Measurements from ENCODE around the gene PTPN12.
"Not testable (repeated sequence)": the region's sequence is repeated elsewhere in the genome, so short reads cannot be mapped to it uniquely, and the experiment has no call there.

PTPN12 gene

DNA sequence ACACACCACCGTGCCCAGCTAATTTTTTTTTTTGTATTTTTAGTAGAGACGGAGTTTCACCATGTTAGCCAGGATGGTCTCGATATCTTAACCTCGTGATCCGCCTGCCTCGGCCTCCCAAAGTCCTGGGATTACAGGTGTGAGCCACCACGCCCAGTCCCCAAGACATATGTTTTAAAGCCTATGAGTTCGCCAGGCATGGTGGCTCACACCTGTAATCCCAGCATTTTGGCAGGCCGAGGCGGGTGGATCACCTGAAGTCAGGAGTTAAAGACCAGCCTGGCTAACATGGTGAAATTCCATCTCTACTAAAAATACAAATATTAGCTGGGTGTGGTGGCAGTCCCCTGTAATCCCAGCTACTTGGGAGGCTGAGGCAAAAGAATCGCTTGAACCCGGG lies 115.7 kb downstream of the PTPN12 start:
- not testable (repeated sequence) for H3K27me3 Mint-ChIP-seq; H3K9me3 Mint-ChIP-seq; H3K27ac Mint-ChIP-seq; H3K4me3 Mint-ChIP-seq; DNase-seq; ATAC-seq (replicated peaks); H3K4me1 Mint-ChIP-seq
- H3K36me3 Mint-ChIP-seq = peaks cover 8 to 11% of the 10 kb centered on the region in 2 donors

GRCh38 chr7:77653572-77653971 lies 116.5 kb downstream of the PTPN12 start:
- DNase-seq = no peak
- Mint-ChIP-seq H3K4me1 (no peaks in the 10 kb centered on the region), H3K9me3 (no peaks in the 10 kb centered on the region), H3K27me3 (no peaks in the 10 kb centered on the region), H3K36me3 (peaks cover 8 to 10% of the 10 kb centered on the region in 2 donors), H3K4me3 (no peak overlapping the region), H3K27ac (peak overlapping the region; percentile 20)
- no peak for ATAC-seq (replicated peaks)

DNA sequence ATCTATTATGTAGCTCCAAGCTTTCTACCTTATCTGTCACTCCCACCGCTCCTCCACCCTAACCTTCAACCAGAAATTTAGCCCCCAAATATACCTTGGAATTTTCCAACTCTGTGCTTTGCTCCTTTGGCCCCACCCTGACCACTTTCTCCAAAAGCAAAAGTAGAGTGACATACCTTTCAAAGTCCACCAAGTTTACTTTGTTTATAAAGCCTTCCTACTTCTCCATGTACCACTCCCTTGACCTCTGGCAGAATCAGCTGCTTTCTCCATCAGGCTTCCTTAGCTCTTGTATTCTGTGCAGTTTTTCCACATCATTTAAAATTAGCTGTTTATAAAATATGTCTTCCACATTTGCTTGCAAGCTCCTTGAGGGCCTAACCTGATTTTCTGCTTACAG lies 118.3 kb downstream of the PTPN12 start:
- no peak for ATAC-seq (replicated peaks)
- H3K36me3 Mint-ChIP-seq = peaks cover 8 to 10% of the 10 kb centered on the region in 2 donors
- H3K4me1 Mint-ChIP-seq = no peaks in the 10 kb centered on the region
- no peak overlapping the region for H3K27ac Mint-ChIP-seq
- no peaks in the 10 kb centered on the region for H3K27me3 Mint-ChIP-seq
- H3K9me3 Mint-ChIP-seq = no peaks in the 10 kb centered on the region
- no peak overlapping the region for H3K4me3 Mint-ChIP-seq
- DNase-seq = no peak

DNA sequence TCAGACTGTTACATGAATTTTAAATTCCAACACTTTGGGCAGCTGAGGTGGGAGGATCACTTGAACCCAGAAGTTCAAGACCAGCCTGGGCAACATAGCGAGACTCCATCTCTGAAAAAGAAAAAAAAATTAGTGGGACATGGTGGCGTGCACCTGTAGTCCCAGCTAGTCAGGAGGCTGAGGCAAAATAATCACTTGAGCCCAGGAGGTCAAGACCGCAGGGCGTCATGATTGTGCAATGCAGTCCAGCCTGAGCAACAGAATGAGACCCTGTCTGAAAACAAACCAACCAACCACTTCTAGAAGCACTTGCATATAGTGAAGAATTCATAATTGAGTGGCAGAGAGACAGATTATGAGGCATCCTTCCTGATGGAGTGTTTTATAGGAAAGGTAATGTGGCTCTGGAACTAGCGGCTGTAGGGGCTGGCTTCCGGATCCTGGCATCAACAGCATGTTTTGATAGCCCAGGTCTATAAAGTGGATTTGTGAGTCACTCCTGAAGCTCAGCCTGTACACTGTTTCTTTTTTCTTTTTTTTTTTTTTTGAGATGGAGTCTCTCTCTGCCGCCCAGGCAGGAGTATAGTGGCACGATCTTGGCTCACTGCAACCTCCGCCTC lies 118.9 kb downstream of the PTPN12 start:
- ATAC-seq (replicated peaks) (no peak), DNase-seq (no peak)
- H3K4me3 Mint-ChIP-seq = no peak overlapping the region
- H3K27ac Mint-ChIP-seq = no peak overlapping the region
- H3K36me3 Mint-ChIP-seq = peaks cover 8 to 10% of the 10 kb centered on the region in 2 donors
- no peaks in the 10 kb centered on the region for H3K4me1 Mint-ChIP-seq
- H3K27me3 Mint-ChIP-seq = no peaks in the 10 kb centered on the region
- no peaks in the 10 kb centered on the region for H3K9me3 Mint-ChIP-seq

DNA sequence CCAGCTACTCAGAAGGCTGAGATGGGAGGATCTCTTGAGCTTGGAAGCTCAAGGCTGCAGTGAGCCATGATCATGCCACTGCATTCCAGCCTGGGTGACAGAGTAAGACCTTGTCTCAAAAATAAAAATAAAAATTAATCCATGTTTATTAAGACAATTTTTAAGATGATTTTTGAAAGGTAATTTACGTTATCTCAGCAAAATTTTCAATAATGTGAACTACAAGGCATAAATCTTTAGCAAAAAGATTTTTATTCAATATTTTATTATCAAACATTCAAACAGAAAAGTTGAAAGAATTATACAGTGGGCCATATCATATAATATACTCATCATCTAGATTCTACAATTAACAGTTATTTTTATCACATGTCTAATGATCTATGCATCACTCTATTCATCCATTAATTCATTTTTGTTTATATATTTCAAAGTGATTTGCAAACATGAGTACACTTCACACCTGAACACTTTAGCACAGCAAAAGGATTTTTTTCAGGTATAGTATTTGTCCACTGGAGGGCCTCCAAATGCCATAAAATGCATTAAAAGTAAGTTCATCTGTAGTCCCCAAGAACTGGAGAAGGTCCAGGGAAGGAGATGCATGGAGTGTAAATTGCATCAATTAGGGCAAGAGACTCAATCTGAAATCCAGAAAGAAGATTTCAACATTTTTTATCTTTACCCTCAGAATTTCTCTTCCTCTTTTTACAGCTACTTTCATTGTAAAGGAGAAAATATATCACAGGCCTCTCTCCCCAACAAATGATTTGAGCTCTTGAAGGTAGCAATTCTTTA lies 120.5 kb downstream of the PTPN12 start:
- H3K36me3 Mint-ChIP-seq = peaks cover 8 to 10% of the 10 kb centered on the region in 2 donors
- ATAC-seq (replicated peaks) (peak; percentile 50 to 70), DNase-seq (no peak)
- no peaks in the 10 kb centered on the region for H3K9me3 Mint-ChIP-seq
- no peaks in the 10 kb centered on the region for H3K4me1 Mint-ChIP-seq
- H3K4me3 Mint-ChIP-seq = no peak overlapping the region
- no peaks in the 10 kb centered on the region for H3K27me3 Mint-ChIP-seq
- H3K27ac Mint-ChIP-seq = no peak overlapping the region

GRCh38 chr7:77658928-77659327 lies 121.8 kb downstream of the PTPN12 start:
- Mint-ChIP-seq H3K27me3 (no peaks in the 10 kb centered on the region), H3K4me3 (no peak overlapping the region), H3K36me3 (peaks cover 8 to 10% of the 10 kb centered on the region in 2 donors), H3K9me3 (no peaks in the 10 kb centered on the region), H3K27ac (no peak overlapping the region), H3K4me1 (no peaks in the 10 kb centered on the region)
- ATAC-seq (replicated peaks) = no peak
- DNase-seq = no peak

GRCh38 chr7:77661816-77662215 lies 124.7 kb downstream of the PTPN12 start:
- Mint-ChIP-seq H3K27me3 (no peaks in the 10 kb centered on the region), H3K27ac (no peak overlapping the region), H3K4me1 (no peaks in the 10 kb centered on the region), H3K4me3 (no peak overlapping the region), H3K36me3 (peaks cover 0 to 2% of the 10 kb centered on the region in 2 donors), H3K9me3 (no peaks in the 10 kb centered on the region)
- ATAC-seq (replicated peaks) (no peak), DNase-seq (no peak)

- H3K27ac Mint-ChIP-seq = no peak overlapping the region
- no peaks in the 10 kb centered on the region for H3K4me1 Mint-ChIP-seq
Measured at GRCh38 chr7:77662869-77663268, 125.8 kb downstream of the PTPN12 start.

GRCh38 chr7:77664715-77665114 lies 127.6 kb downstream of the PTPN12 start:
- Mint-ChIP-seq H3K36me3 (peaks cover 0 to 3% of the 10 kb centered on the region in 2 donors), H3K4me1 (no peaks in the 10 kb centered on the region), H3K4me3 (no peak overlapping the region), H3K27me3 (no peaks in the 10 kb centered on the region), H3K9me3 (no peaks in the 10 kb centered on the region), H3K27ac (no peak overlapping the region)
- no peak for ATAC-seq (replicated peaks)
- no peak for DNase-seq

More at GRCh38 chr7:77662869-77663268, 125.8 kb downstream of the PTPN12 start:
- Mint-ChIP-seq H3K4me3 (no peak overlapping the region), H3K36me3 (peaks cover 1 to 2% of the 10 kb centered on the region in 2 donors), H3K27me3 (no peaks in the 10 kb centered on the region), H3K9me3 (no peaks in the 10 kb centered on the region)
- ATAC-seq (replicated peaks) (no peak), DNase-seq (no peak)

GRCh38 chr7:77665161-77665560 lies 128.1 kb downstream of the PTPN12 start:
- Mint-ChIP-seq H3K27ac (no peak overlapping the region), H3K36me3 (peaks cover 0 to 3% of the 10 kb centered on the region in 2 donors), H3K27me3 (no peaks in the 10 kb centered on the region), H3K4me1 (no peaks in the 10 kb centered on the region), H3K9me3 (no peaks in the 10 kb centered on the region), H3K4me3 (no peak overlapping the region)
- no peak for ATAC-seq (replicated peaks)
- DNase-seq = no peak

- ATAC-seq (replicated peaks) (no peak), DNase-seq (no peak)
- no peak overlapping the region for H3K27ac Mint-ChIP-seq
- no peaks in the 10 kb centered on the region for H3K9me3 Mint-ChIP-seq
- no peaks in the 10 kb centered on the region for H3K4me1 Mint-ChIP-seq
- H3K27me3 Mint-ChIP-seq = no peaks in the 10 kb centered on the region
- H3K36me3 Mint-ChIP-seq = peaks cover 0 to 3% of the 10 kb centered on the region in 2 donors
- no peak overlapping the region for H3K4me3 Mint-ChIP-seq
Measured at GRCh38 chr7:77667459-77668086, 130.5 kb downstream of the PTPN12 start.

DNA sequence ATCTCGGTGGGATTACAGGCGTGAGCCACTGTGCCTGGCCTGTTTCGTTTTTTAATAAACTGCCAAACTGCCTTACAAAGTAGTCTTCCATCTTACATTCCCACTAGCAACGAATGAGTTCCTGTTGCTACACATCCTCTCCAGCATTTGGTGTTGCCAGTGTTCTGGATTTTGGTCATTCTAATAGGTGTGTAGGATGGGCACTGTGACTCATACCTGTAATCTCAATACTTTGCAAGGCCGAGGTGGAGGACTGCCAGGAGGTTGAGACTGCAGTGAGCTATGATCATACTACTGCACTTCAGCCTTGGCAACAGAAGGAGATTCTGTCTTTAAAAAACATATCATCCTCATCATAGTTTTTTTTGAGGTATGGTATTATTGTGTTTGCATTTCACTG lies 137.8 kb downstream of the PTPN12 start:
- H3K4me1 Mint-ChIP-seq = no peaks in the 10 kb centered on the region
- peaks cover 10 to 12% of the 10 kb centered on the region in 2 donors for H3K36me3 Mint-ChIP-seq
- ATAC-seq (replicated peaks) = peak in 1 of 2 donors; percentile 73
- H3K27me3 Mint-ChIP-seq = no peaks in the 10 kb centered on the region
- DNase-seq = no peak
- H3K4me3 Mint-ChIP-seq = no peak overlapping the region
- no peak overlapping the region for H3K27ac Mint-ChIP-seq
- no peaks in the 10 kb centered on the region for H3K9me3 Mint-ChIP-seq

DNA sequence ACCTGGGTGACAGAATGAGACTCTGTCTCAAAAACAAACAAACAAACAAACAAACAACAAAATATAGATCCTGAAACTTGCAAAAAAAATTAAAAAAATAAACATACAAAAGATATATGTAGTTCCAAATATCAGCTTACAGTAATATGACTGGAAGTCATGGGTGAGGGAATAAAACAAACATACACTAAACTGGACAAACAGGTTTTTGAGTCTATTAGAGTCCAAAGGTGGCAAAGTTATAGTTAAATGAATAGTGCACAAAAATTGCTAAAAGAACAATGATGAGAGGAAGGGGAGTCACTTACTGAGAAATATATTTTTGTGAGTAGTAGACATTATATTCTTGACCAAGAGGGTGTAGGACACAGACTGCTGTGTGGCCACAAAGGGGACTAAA lies 142.5 kb downstream of the PTPN12 start:
- H3K9me3 Mint-ChIP-seq = peaks cover 0 to 3% of the 10 kb centered on the region in 2 donors
- no peak overlapping the region for H3K27ac Mint-ChIP-seq
- peaks cover 27 to 36% of the 10 kb centered on the region in 2 donors for H3K36me3 Mint-ChIP-seq
- ATAC-seq (replicated peaks) (no peak), DNase-seq (no peak)
- peaks cover 0 to 3% of the 10 kb centered on the region in 2 donors for H3K4me1 Mint-ChIP-seq
- no peak overlapping the region for H3K4me3 Mint-ChIP-seq
- no peaks in the 10 kb centered on the region for H3K27me3 Mint-ChIP-seq

DNA sequence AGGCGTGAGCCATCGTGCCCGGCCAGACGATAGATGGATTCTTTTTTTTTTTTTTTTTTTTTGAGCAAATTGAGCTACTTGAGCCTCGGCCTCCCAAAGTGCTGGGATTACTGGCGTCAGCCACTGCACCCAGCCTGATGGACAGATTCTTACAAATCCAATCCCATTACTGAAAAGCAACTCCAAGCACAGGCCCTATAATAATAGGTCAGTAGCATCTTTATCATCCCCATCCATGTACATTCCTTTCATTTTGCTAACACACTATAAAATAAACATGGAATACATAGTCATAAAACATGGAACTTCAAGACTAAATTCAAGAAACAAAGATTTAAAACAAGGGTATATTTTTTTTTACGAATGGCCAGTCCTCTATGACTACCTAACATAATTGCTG lies 143.2 kb downstream of the PTPN12 start:
- no peak for DNase-seq
- Mint-ChIP-seq H3K27ac (no peak overlapping the region), H3K4me1 (peaks cover 0 to 3% of the 10 kb centered on the region in 2 donors), H3K9me3 (peaks cover 0 to 3% of the 10 kb centered on the region in 2 donors), H3K36me3 (peaks cover 27 to 36% of the 10 kb centered on the region in 2 donors), H3K27me3 (no peaks in the 10 kb centered on the region), H3K4me3 (no peak overlapping the region)
- ATAC-seq (replicated peaks) = no peak

GRCh38 chr7:77684030-77684429 lies 146.9 kb downstream of the PTPN12 start:
- ATAC-seq (replicated peaks) (no peak), DNase-seq (no peak)
- H3K9me3 Mint-ChIP-seq = peaks cover 0 to 3% of the 10 kb centered on the region in 2 donors
- H3K4me3 Mint-ChIP-seq = no peak overlapping the region
- H3K36me3 Mint-ChIP-seq = peaks cover 28 to 43% of the 10 kb centered on the region in 2 donors
- H3K4me1 Mint-ChIP-seq = peaks cover 7 to 14% of the 10 kb centered on the region in 2 donors
- H3K27ac Mint-ChIP-seq = no peak overlapping the region
- H3K27me3 Mint-ChIP-seq = no peaks in the 10 kb centered on the region
